Measurements from ENCODE around the gene CPNE1. TPM values are rescaled to one million over a fixed set of nuclear protein-coding genes. Genes with fewer than 3 reads are reported as not detected.

The CPNE1 gene
- total and polyA plus RNA-seq, 12 donors: 25.8 to 114 (median 53.7) TPM

GRCh38 chr20:35650632-35651031, 14.1 kb downstream of the CPNE1 start:
- 78 to 81% methylated on average over 3 of the region's 3 CpGs for WGBS, 2 donors
- no peaks in the 10 kb centered on the region for H3K27me3 ChIP-seq
- ATAC-seq: no peak
- TF ChIP-seq CTCF (IDR thresholded peaks at IDR 0.05): no peak
- intact Hi-C loops (cut with DNase I): no loop called here
- H3K27ac ChIP-seq: no peak overlapping the region
- no peak for DNase-seq
- H3K4me3 ChIP-seq: no peak overlapping the region
- H3K4me1 ChIP-seq: peaks cover 0 to 49% (median 32%) of the 10 kb centered on the region in 9 donors
- H3K36me3 ChIP-seq: peaks cover 0 to 52% (median 18%) of the 10 kb centered on the region in 9 donors
- H3K9me3 ChIP-seq: no peaks in the 10 kb centered on the region

- Histone ChIP-seq H3K9me3 (no peaks in the 10 kb centered on the region), H3K27me3 (no peaks in the 10 kb centered on the region), H3K4me3 (no peak overlapping the region), H3K36me3 (peaks cover 0 to 34% (median 10%) of the 10 kb centered on the region in 9 donors), H3K27ac (no peak overlapping the region), H3K4me1 (peaks cover 0 to 49% (median 34%) of the 10 kb centered on the region in 9 donors)
- TF ChIP-seq CTCF (IDR thresholded peaks at IDR 0.05): no peak
- intact Hi-C loops (cut with DNase I): no loop called here
- no peak for DNase-seq
- ATAC-seq: no peak
Measured at GRCh38 chr20:35648836-35649235, 15.9 kb downstream of the CPNE1 start.

- ATAC-seq (no peak), DNase-seq (no peak)
- TF ChIP-seq CTCF (IDR thresholded peaks at IDR 0.05): no peak
- no peak overlapping the region for H3K4me3 ChIP-seq
- H3K9me3 ChIP-seq: no peaks in the 10 kb centered on the region
- WGBS, 2 donors: 87 to 88% methylated on average over 2 of the region's 2 CpGs
- H3K27ac ChIP-seq: no peak overlapping the region
- H3K36me3 ChIP-seq: no peaks in the 10 kb centered on the region
- no peaks in the 10 kb centered on the region for H3K27me3 ChIP-seq
- intact Hi-C loops (cut with DNase I): no loop called here
- peaks cover 0 to 33% (median 14%) of the 10 kb centered on the region in 9 donors for H3K4me1 ChIP-seq
Measured at GRCh38 chr20:35644806-35645205, 19.9 kb downstream of the CPNE1 start.

- ATAC-seq (no peak), DNase-seq (no peak)
- intact Hi-C loops (cut with DNase I): no loop called here
- H3K27ac ChIP-seq: no peak overlapping the region
- peaks cover 0 to 21% (median 0%) of the 10 kb centered on the region in 9 donors for H3K4me1 ChIP-seq
- WGBS, 2 donors: 94% methylated on average over 7 of the region's 7 CpGs
- H3K4me3 ChIP-seq: no peak overlapping the region
- H3K36me3 ChIP-seq: no peaks in the 10 kb centered on the region
- no peaks in the 10 kb centered on the region for H3K27me3 ChIP-seq
- no peaks in the 10 kb centered on the region for H3K9me3 ChIP-seq
- TF ChIP-seq CTCF (IDR thresholded peaks at IDR 0.05): no peak
Measured at GRCh38 chr20:35643045-35643444, 21.7 kb downstream of the CPNE1 start.
